Measurements from ENCODE around the gene ARHGAP1.
"Not testable (repeated sequence)": the region's sequence is repeated elsewhere in the genome, so short reads cannot be mapped to it uniquely, and the experiment has no call there.

The ARHGAP1 gene

GRCh38 chr11:46670521-46670920 is 29.9 kb downstream of the ARHGAP1 start:
- not testable (repeated sequence) for DNase-seq

GRCh38 chr11:46669711-46670139 is 30.7 kb downstream of the ARHGAP1 start:
- peak; percentile 23 for DNase-seq

- DNase-seq: no peak
Measured at GRCh38 chr11:46668480-46669085, 31.8 kb downstream of the ARHGAP1 start.

- DNase-seq: no peak
Measured at GRCh38 chr11:46667043-46667481, 33.4 kb downstream of the ARHGAP1 start.

GRCh38 chr11:46666516-46666915 is 33.9 kb downstream of the ARHGAP1 start:
- DNase-seq: no peak

- DNase-seq: no peak
Measured at GRCh38 chr11:46665356-46665755, 35.1 kb downstream of the ARHGAP1 start.

GRCh38 chr11:46664612-46665011 is 35.8 kb downstream of the ARHGAP1 start:
- no peak for DNase-seq

- DNase-seq: no peak
Measured at GRCh38 chr11:46663277-46663940, 37.0 kb downstream of the ARHGAP1 start.

GRCh38 chr11:46662366-46662765 is 38.1 kb downstream of the ARHGAP1 start:
- DNase-seq: no peak

- no peak for DNase-seq
Measured at GRCh38 chr11:46661836-46662235, 38.6 kb downstream of the ARHGAP1 start.

- no peak for DNase-seq
Measured at GRCh38 chr11:46659908-46660307, 40.5 kb downstream of the ARHGAP1 start.

GRCh38 chr11:46658259-46658658 is 42.2 kb downstream of the ARHGAP1 start:
- DNase-seq: no peak

- no peak for DNase-seq
Measured at GRCh38 chr11:46657186-46657585, 43.2 kb downstream of the ARHGAP1 start.

- no peak for DNase-seq
Measured at GRCh38 chr11:46655631-46656030, 44.8 kb downstream of the ARHGAP1 start.

GRCh38 chr11:46649180-46649738 is 51.2 kb downstream of the ARHGAP1 start:
- no peak for DNase-seq

GRCh38 chr11:46643986-46644385 is 56.4 kb downstream of the ARHGAP1 start:
- DNase-seq: no peak

GRCh38 chr11:46643531-46643930 is 56.9 kb downstream of the ARHGAP1 start:
- DNase-seq: no peak

- DNase-seq: no peak
Measured at GRCh38 chr11:46642627-46643335, 57.6 kb downstream of the ARHGAP1 start.

- no peak for DNase-seq
Measured at GRCh38 chr11:46641639-46642038, 58.8 kb downstream of the ARHGAP1 start.

GRCh38 chr11:46640036-46640788 is 60.2 kb downstream of the ARHGAP1 start:
- no peak for DNase-seq

GRCh38 chr11:46639197-46639839 is 61.1 kb downstream of the ARHGAP1 start:
- no peak for DNase-seq

- DNase-seq: no peak
Measured at GRCh38 chr11:46637546-46637945, 62.9 kb downstream of the ARHGAP1 start.

Data from CD4-positive, alpha-beta T cell treated with Interleukin-10 for 1 hour (primary cell).